HepG2 (cell line): ENCODE results near the gene FUCA2. TPM values are rescaled to one million over a fixed set of nuclear protein-coding genes. Genes with fewer than 3 reads are reported as not detected.

ENCODE experiments used
- AKAP8 ChIP-seq: sonication (generic); formaldehyde crosslinking; IDR thresholded peaks from 2 replicates; pipeline ENCODE4 v1.5.1; 2020; ENCODE audit warnings: mild to moderate bottlenecking, missing genetic modification reagents
- CENPT ChIP-seq: sonication (generic); formaldehyde crosslinking; IDR thresholded peaks from 2 replicates; pipeline ENCODE4 v1.8.0; 2022; ENCODE audit warnings: low read depth, mild to moderate bottlenecking, moderate library complexity, missing genetic modification reagents
- CENPX ChIP-seq: sonication (generic); formaldehyde crosslinking; IDR thresholded peaks from 2 replicates; pipeline ENCODE4 v1.9.0; 2021; ENCODE audit warnings: mild to moderate bottlenecking, missing genetic modification reagents, moderate library complexity
- CREB1 ChIP-seq, 2 experiments: fragments of 450-650 bp in 1 of 2; IDR thresholded peaks; 2 replicates each; pipeline ENCODE4 v1.6.1; 2016 to 2017; ENCODE audit warnings: control low read depth in 1 of 2, mild to moderate bottlenecking in 1 of 2, missing compliant biosample characterization in 1 of 2, missing genetic modification characterization in 1 of 2
- FOXO4 ChIP-seq: sonication (generic); formaldehyde crosslinking; conservative IDR thresholded peaks from 2 replicates; pipeline ENCODE4 v1.8.1; 2023; ENCODE audit warnings: missing genetic modification reagents
- GATAD1 ChIP-seq: IDR thresholded peaks from 2 replicates; pipeline ENCODE4 v1.6.1; 2016; ENCODE audit warnings: missing genetic modification reagents, missing compliant biosample characterization
- GPBP1L1 ChIP-seq: sonication (generic); formaldehyde crosslinking; IDR thresholded peaks from 2 replicates; pipeline ENCODE4 v1.5.0; 2020; ENCODE audit warnings: mild to moderate bottlenecking, missing genetic modification reagents
- KDM6A ChIP-seq: IDR thresholded peaks from 2 replicates; pipeline ENCODE4 v1.6.1; 2016; ENCODE audit warnings: low read depth
- MLXIP ChIP-seq: sonication (generic); formaldehyde crosslinking; IDR thresholded peaks from 2 replicates; pipeline ENCODE4 v1.9.0; 2021; ENCODE audit warnings: missing genetic modification reagents, borderline replicate concordance
- REXO4 ChIP-seq: sonication (generic); formaldehyde crosslinking; IDR thresholded peaks from 2 replicates; pipeline ENCODE4 v1.8.0; 2022; ENCODE audit warnings: missing genetic modification reagents, mild to moderate bottlenecking, borderline replicate concordance
- USF2 ChIP-seq, 2 experiments: sonication (generic) in 1 of 2; formaldehyde crosslinking in 1 of 2; IDR thresholded peaks; 2 replicates each; pipeline versions ENCODE4 v1.5.1 to v1.6.1; 2011 to 2020; ENCODE audit warnings: borderline replicate concordance in 1 of 2, low read depth in 1 of 2, low read length in 1 of 2, mild to moderate bottlenecking in 1 of 2, missing genetic modification reagents in 1 of 2, moderate library complexity in 1 of 2
- ZNF274 ChIP-seq: sonication (generic); formaldehyde crosslinking; IDR thresholded peaks from 2 replicates; pipeline ENCODE4 v1.5.1; 2020; ENCODE audit warnings: mild to moderate bottlenecking, missing genetic modification reagents
- ZNF335 ChIP-seq: sonication (generic); formaldehyde crosslinking; IDR thresholded peaks from 2 replicates; pipeline ENCODE4 v1.4.0; 2020; ENCODE audit warnings: missing genetic modification reagents
- ZNF543 ChIP-seq: sonication (generic); formaldehyde crosslinking; IDR thresholded peaks from 2 replicates; pipeline ENCODE4 v1.4.0; 2020; ENCODE audit warnings: mild to moderate bottlenecking, missing genetic modification reagents
- ZNF790 ChIP-seq: sonication (generic); formaldehyde crosslinking; IDR thresholded peaks from 2 replicates; pipeline ENCODE4 v1.8.0; 2022; ENCODE audit warnings: missing genetic modification reagents, mild to moderate bottlenecking, borderline replicate concordance
- ZSCAN21 ChIP-seq: sonication (generic); formaldehyde crosslinking; IDR thresholded peaks from 2 replicates; pipeline ENCODE4 v1.8.0; 2022; ENCODE audit warnings: mild to moderate bottlenecking, missing genetic modification reagents, moderate library complexity, borderline replicate concordance
- ZXDC ChIP-seq: sonication (generic); formaldehyde crosslinking; IDR thresholded peaks from 2 replicates; pipeline ENCODE4 v1.5.0; 2020; ENCODE audit warnings: mild to moderate bottlenecking, missing genetic modification reagents
- polyA plus RNA-seq, 8 experiments: library from polyadenylated mRNA; depleted of rRNA in 3 of 8; stranded (reverse) in 7 of 8; unstranded in 1 of 8; fragments of >200 nt; fragmentation: Illumina TruSeq in 4 of 8; extraction: Trizol in 4 of 8; gene quantifications; 2 replicates each; pipeline versions ENCODE4 v1.2.1 to v1.2.3, GENCODE V29; 2011 to 2016; ENCODE audit warnings: low read depth in 4 of 8, missing spikeins in 1 of 8, mixed read lengths in 1 of 8; ENCODE audit not compliant: insufficient read depth in 1 of 8
- total RNA-seq, 5 experiments: library from RNA; depleted of rRNA; stranded (reverse); fragments of >200 nt; fragmentation: Illumina TruSeq; extraction: Trizol; gene quantifications; 2 replicates each; pipeline ENCODE4 v1.2.3, GENCODE V29; 2016; ENCODE audit warnings: low read depth in 1 of 5

Gene FUCA2
- total and polyA plus RNA-seq, 2 of the 13 experiments (the other 11 are each of a cell fraction or from before 2014, with no cell fraction given), result 87.4 to 144 TPM

GRCh38 chr6:143536866-143537691 lies 25.6 kb upstream of the FUCA2 start (continued):
- TF ChIP-seq USF2 (IDR thresholded peaks at IDR 0.05; ENCODE audit: low read depth, low read length), result no peak
- TF ChIP-seq USF2 (CRISPR knock-in tag; IDR thresholded peaks at IDR 0.05; ENCODE audit: borderline replicate concordance), result no peak
- no peak for TF ChIP-seq ZXDC
- TF ChIP-seq KDM6A (CRISPR knock-in tag), result no peak
- TF ChIP-seq ZNF790, result no peak
- no peak for TF ChIP-seq ZSCAN21 (CRISPR knock-in tag)
- no peak for TF ChIP-seq ZNF543 (CRISPR knock-in tag)
- no peak for TF ChIP-seq REXO4 (CRISPR knock-in tag)
- TF ChIP-seq MLXIP (CRISPR knock-in tag), result no peak
- no peak for TF ChIP-seq GPBP1L1 (CRISPR knock-in tag)
- TF ChIP-seq AKAP8, result no peak
- no peak for TF ChIP-seq CENPX
- TF ChIP-seq GATAD1, result peak; percentile 36; the same call in 1 of the 2 replicates
- TF ChIP-seq FOXO4 (CRISPR knock-in tag), result no peak
- TF ChIP-seq CREB1 (IDR thresholded peaks at IDR 0.05), result no peak
- TF ChIP-seq CREB1 (CRISPR knock-in tag; IDR thresholded peaks at IDR 0.05), result no peak
- TF ChIP-seq CENPT (CRISPR knock-in tag), result no peak
- TF ChIP-seq ZNF335 (CRISPR knock-in tag), result no peak
- 0 out of 2 replicates have a peak, but pooled peaks have one; percentile 20 for TF ChIP-seq ZNF274 (CRISPR knock-in tag)
